AG09309 (cell line): ENCODE data around the gene IDH3B.

ENCODE experiments used
- DNase-seq: peaks from one replicate; pipeline ENCODE4 v3.0.0-alpha.2; 2010; ENCODE audit warnings: low read depth
- H3K4me3 ChIP-seq: 2 replicates; pipeline ENCODE4 v1.5.1; 2011; ENCODE audit warnings: mild to moderate bottlenecking, low read depth, low read length, moderate library complexity; ENCODE audit not compliant: control insufficient read depth
- TF ChIP-seq, protein P1 (sequence below): IDR thresholded peaks from 2 replicates; pipeline ENCODE4 v1.5.1; 2011; ENCODE audit warnings: mild to moderate bottlenecking, low read depth, low read length, inconsistent platforms; ENCODE audit not compliant: insufficient read depth, control insufficient read depth; ENCODE audit errors: missing control alignments

IDH3B gene

DNA sequence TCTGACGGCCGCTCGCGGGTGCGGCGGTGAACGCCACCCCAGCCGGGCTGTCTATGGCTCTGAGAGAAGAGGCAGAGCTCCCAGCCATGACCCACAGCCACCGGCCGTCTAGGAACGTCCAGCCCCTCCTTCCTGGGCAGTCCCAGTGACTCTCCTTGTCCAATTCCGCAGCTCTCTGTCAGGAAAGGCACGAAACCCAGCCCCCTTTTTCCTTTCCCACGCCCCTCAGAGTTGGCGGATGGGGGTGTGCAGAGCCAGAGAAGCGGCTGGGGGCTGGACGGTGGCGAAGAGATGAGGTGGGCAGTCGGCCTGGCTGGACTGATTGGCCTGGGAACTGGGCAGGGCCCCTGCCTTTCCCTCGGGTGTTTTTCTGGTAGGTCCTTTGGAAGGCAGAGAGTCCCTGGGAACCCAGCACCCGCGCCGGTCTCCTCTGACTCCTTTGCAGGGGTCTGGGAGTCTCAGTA, 30.0 kb upstream of the IDH3B start:
- TF ChIP-seq, protein P1, sequence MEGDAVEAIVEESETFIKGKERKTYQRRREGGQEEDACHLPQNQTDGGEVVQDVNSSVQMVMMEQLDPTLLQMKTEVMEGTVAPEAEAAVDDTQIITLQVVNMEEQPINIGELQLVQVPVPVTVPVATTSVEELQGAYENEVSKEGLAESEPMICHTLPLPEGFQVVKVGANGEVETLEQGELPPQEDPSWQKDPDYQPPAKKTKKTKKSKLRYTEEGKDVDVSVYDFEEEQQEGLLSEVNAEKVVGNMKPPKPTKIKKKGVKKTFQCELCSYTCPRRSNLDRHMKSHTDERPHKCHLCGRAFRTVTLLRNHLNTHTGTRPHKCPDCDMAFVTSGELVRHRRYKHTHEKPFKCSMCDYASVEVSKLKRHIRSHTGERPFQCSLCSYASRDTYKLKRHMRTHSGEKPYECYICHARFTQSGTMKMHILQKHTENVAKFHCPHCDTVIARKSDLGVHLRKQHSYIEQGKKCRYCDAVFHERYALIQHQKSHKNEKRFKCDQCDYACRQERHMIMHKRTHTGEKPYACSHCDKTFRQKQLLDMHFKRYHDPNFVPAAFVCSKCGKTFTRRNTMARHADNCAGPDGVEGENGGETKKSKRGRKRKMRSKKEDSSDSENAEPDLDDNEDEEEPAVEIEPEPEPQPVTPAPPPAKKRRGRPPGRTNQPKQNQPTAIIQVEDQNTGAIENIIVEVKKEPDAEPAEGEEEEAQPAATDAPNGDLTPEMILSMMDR: no peak
- DNase-seq: no peak
- H3K4me3 ChIP-seq: no peak overlapping the region

DNA sequence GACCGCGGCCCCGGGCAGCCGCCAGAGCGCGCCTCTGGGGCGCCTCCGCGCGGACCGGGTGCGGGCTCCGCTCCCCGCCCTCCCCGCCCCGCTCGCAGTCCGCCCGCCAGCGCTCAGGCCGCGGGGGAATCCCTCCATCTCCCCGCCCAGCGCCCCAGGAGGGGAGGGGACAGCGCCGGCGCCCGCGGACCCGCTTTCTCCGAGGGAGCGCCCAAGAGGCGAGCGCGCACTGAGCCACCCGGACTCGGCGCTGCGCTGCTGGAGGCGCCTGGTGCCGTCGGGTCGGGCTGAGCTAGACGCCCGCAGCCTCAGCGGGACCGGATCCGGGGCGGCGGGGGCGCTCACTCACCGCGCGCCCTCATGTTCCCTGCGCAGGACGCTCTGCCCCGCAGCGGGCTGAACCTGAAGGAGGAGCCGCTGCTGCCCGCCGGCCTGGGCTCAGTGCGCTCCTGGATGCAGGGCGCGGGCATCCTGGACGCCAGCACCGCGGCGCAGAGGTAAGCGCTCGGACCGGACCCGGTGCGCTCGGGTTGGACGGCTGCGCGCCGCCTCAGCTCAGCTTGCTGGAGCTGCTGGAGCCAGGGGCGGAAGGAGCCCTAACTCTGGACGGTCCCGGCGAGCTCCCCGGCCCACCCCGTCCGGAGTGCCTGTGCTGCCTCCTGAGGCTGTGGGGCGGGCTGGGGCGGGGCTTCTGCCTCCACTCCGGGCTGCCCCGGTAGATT, 29.4 kb upstream of the IDH3B start:
- H3K4me3 ChIP-seq: no peak overlapping the region
- TF ChIP-seq, protein P1: no peak
- no peak for DNase-seq

DNA sequence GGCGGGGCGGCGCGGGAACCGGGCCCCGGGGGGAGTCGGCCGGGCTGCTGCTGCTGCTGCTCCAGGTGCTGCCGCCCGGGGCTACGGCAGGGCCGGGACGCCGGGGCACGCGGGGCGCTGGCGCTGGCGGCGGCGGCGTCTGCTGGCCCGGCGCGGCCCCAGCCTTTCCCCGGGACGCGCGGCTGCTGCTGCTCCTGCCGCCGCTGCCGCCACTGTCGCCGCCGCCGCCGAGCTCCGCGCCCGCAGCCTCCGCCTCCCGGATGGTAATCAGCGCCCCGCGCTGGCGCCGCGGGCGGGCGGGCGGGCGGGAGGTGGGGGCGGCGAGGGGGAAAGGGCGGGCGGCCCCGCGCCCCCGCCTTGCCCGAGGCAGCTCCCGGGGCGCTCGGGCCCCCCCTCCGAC, 28.9 kb upstream of the IDH3B start:
- TF ChIP-seq, protein P1: no peak
- DNase-seq: no peak
- no peak overlapping the region for H3K4me3 ChIP-seq

DNA sequence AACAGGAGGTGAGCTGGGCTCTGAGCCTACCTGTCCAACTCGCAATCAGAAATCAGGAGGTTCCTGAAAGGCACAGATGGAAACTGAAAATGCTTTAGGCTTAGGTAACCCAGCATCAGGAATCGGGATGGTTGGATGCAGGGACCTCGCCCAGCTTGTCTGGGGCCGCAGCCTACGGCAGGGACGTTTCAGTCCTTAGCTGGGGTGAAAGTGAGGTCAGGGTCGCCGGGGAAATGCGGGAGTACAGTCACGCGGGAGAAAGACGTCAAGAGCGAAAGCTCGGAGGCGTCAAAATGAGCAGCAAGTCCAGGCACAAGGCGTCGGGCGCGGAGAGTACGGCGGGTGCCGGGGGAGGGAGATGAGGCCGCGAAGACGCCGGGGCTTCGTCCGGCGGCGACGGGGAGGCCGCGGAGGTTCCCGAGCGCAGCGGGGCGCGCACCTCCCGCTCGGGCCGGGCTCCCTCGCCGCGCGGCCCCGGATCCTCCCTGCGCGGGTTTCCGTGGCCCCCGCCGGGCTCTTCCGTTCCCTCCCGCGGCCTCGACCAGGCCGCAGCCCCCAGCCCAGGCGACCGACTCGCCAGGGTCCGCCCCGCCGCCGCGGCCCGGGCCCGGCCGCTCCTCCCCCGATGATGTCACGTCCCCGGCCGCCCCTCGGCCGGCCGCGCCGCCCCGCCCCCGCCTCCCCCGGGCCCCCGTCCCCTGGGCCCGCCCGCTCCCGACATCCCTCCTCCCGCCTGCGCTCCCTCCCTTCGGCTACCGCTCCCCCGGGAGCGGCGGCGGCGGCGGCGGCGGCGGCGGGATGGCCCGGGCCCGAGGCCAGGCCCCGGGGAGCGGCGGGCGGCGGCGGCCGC, 28.2 kb upstream of the IDH3B start, which contains the start of gene EBF4:
TSS of gene EBF4 (plus strand) at position 745 of the 850 bp plus-strand sequence. CDS start 866 bp downstream, outside the sequence.
- DNase-seq: no peak
- TF ChIP-seq, protein P1: no peak
- no peak within 1 kb of the TSS for H3K4me3 ChIP-seq

DNA sequence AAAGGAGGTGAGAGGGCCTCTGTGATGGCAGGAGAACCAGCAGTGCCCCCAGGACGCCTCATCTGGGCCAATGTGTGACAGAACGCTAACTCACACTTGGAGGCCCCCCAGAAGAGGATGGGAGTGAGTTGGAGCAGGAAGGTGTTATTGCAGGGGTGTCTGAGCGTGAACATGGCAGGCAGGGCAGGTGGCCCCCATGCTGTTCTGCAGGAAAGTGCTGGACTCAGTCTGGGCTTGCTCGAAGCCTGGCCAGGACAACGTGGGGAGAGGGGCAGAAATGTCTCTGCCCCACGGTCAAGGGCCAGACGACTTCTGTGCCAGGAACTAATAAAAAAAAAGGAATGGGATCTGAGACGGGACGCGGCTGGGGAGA, 27.6 kb upstream of the IDH3B start:
- TF ChIP-seq, protein P1: no peak
- DNase-seq: no peak
- H3K4me3 ChIP-seq: no peak overlapping the region

DNA sequence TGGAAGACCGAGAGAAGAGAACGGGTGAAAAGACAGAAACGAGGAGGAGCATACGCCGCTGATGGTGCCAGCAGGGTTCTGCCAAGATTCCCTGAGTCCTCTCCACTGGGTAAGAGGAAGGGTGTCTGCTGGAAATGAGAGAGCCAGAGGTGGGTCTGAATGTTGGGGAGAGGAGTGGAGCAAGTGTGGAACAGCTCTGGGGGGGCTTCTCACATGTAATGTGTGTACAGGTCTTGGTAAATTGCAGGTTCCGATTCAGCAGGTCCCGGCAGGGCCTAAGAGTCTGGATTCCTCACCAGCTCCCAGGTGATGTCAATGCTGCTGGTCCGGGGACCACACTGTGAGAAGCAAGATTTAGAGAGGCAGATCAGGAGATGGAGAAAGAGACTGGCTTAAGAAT, 27.1 kb upstream of the IDH3B start:
- no peak overlapping the region for H3K4me3 ChIP-seq
- TF ChIP-seq, protein P1: no peak
- DNase-seq: no peak
